Measurements from ENCODE around the gene WDR45B. TPM values are rescaled to one million over a fixed set of nuclear protein-coding genes. Genes with fewer than 3 reads are reported as not detected.

The WDR45B gene
- total and polyA plus RNA-seq, 8 donors, result 46.8 to 93.1 (median 82.6) TPM

- Histone ChIP-seq H3K9me3 (no peaks in the 10 kb centered on the region), H3K36me3 (peaks cover 0 to 5% of the 10 kb centered on the region in 2 donors), H3K4me3 (no peak overlapping the region), H3K27me3 (no peaks in the 10 kb centered on the region), H3K27ac (no peak overlapping the region), H3K4me1 (peaks cover 0 to 5% of the 10 kb centered on the region in 2 donors)
- TF ChIP-seq CTCF (IDR thresholded peaks at IDR 0.05), result no peak
- intact Hi-C loops (cut with DNase I), result no loop called here
- DNase-seq (peak in 1 of 4 donors; percentile 58), ATAC-seq (no peak)
These were observed 15.4 kb upstream of the WDR45B start for GRCh38 chr17:82663381-82664275.

DNA sequence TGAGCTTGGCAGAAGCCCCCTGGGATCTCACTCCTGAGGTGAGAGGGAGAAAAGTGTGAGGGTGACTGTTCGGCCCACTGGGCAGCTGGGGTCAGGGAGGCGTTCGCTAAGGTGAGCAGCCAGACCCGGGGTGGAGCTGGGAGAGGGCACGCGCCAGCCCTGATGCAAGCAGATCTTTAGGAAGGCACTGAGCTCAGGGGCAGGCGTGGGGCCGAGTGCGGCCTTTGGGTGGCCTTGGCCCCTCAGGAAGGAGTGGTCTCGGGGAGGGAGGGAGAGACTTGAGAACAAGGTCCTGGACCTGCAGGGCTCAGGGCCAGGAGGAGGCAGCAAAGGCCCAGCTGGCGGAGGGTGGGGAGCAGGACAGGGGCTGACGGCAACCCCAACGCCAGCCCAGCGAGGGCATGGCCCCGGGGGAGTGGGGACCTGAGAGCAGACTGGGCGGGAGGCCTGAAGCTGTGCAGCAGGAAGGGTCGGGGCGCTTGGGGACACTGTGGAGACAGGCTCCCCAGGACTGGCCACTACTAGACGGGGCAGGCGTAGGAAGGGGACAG lies 14.5 kb upstream of the WDR45B start:
- H3K27ac ChIP-seq, result no peak overlapping the region
- H3K27me3 ChIP-seq, result no peaks in the 10 kb centered on the region
- DNase-seq (peak in 1 of 4 donors; percentile 53), ATAC-seq (no peak)
- peaks cover 0 to 5% of the 10 kb centered on the region in 2 donors for H3K36me3 ChIP-seq
- H3K4me1 ChIP-seq, result no peaks in the 10 kb centered on the region
- TF ChIP-seq CTCF (IDR thresholded peaks at IDR 0.05), result no peak
- intact Hi-C loops (cut with DNase I), result no loop called here
- no peaks in the 10 kb centered on the region for H3K9me3 ChIP-seq
- H3K4me3 ChIP-seq, result no peak overlapping the region

DNA sequence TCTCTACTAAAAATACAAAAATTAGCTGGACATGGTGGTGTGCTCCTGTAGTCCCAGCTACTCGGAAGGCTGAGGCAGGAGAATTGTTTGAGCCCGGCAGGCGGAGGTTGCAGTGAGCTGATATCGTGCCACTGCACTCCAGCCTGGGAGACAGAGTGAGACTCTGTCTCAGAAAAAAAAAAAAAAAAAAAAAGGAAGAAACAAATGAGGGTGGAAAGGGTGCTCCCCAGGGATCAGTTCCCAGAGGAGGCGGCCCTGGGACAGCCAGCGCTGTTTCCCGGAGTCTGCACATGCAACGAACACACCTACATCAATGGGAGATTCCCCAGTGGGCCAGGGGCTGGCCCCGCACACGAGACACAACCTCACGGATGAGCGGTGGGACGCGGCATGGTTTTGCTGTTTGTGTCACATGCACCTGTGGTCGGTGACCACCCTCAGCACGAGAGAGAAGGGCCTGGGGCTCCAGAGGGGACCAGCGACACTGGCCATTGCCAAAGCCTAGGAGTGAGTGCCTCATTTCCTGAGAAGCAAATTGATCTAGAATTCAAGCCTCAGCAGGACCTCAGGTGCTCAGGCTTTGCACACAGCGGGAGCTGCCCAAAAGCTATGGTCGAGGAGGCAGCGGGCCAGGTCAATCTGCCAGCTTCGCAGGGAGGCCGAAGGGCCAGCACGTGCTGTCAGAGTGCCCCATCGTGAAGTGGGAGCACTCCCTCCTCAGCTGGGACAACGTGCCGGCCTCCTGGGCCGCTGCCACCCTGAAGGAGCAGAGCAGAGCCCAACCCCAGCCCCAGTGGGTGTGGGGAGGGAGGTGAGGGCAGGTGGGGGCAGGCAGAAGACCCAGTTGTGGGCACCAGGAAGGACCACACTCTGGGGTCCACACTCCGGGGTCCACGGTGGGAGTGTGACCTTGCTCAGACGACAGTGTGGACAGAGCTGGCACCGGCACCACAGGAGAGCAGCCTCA lies 13.8 kb upstream of the WDR45B start:
- DNase-seq, result peak in 1 of 4 donors; percentile 78
- Histone ChIP-seq H3K27me3 (no peaks in the 10 kb centered on the region), H3K4me3 (no peak overlapping the region), H3K27ac (no peak overlapping the region), H3K36me3 (peaks cover 0 to 5% of the 10 kb centered on the region in 2 donors), H3K4me1 (no peaks in the 10 kb centered on the region), H3K9me3 (no peaks in the 10 kb centered on the region)
- intact Hi-C loops (cut with DNase I), result no loop called here
- no peak for TF ChIP-seq CTCF (IDR thresholded peaks at IDR 0.05)
- ATAC-seq, result no peak

DNA sequence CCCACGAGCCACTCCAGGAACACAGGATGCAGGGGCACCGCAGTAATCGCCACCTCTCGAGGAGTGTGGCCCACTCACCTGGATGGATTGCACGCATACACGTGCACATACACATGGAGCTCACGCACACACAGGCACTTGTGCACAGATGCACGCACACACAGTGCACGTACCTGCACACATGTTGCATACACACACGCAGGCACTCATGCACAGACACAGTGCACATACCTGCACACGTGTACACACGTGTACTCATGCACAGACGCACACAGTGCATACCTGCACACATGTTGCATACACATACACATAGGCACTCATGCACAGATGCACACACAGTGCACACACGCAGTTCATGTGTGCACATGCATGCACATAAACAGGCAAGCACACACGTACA lies 11.6 kb upstream of the WDR45B start:
- Histone ChIP-seq H3K4me3 (no peak overlapping the region), H3K9me3 (no peaks in the 10 kb centered on the region), H3K36me3 (peaks cover 0 to 5% of the 10 kb centered on the region in 2 donors), H3K4me1 (peaks cover 0 to 7% of the 10 kb centered on the region in 2 donors), H3K27ac (no peak overlapping the region), H3K27me3 (no peaks in the 10 kb centered on the region)
- no peak for TF ChIP-seq CTCF (IDR thresholded peaks at IDR 0.05)
- peak in 1 of 4 donors; percentile 43 for DNase-seq
- intact Hi-C loops (cut with DNase I), result no loop called here
- no peak for ATAC-seq
